SHP77 (cell line): ENCODE data around the gene TBC1D22A.

Source experiments
- DNase-seq, 2 experiments: peaks; one replicate each; lab custom pipeline; 2025; lab: John Stamatoyannopoulos, UW

The TBC1D22A gene

DNA sequence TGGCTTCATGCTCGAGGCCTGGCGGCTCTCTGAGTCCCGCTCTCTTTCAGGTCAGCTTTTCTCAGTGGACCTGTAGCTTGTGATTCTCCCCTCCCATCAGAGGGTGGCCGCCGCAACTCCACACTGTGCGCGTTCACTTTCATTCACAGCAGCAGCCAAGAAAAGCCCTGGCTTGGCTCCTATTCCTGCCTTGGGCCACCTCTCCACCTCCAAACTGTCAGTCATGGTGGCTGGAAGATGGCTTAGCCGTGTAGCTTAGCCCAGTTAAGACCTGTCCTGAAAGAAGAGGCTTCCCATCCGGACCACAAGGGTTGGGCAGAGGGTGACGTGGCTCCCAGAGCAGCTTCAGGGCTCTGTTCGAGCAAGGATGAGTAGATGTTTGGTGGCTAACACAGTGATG lies 125.5 kb downstream of the TBC1D22A start:
- DNase-seq, result no peak

- no peak for DNase-seq
These were observed 128.4 kb downstream of the TBC1D22A start for GRCh38 chr22:46890819-46891218.

DNA sequence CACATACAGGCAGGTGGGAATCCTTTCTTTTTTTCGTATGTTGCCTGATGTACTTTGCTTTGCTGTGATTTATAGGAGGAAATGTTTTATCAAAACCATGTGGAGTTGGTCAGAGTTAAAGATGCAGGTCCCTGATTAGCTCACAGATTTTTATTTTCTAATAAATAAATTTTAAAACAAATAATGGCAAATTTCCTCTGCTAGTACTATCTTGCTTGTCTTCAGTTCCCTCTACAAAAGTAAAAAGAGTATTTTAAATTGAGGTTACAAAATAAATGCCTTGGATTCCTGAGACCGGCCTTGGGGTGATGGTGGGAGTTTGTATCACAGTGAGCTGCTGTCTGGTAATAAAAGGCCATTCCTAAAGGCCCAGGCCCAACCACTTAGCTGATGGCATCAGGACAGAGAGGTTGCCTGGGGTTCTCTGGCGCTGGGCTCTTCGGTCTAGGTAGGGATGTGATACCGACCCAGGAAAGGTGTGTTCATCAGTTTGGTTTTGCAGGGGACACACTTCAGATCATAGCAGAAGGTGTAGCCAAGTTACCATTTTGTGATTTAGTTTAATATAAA lies 129.0 kb downstream of the TBC1D22A start:
- no peak for DNase-seq

DNA sequence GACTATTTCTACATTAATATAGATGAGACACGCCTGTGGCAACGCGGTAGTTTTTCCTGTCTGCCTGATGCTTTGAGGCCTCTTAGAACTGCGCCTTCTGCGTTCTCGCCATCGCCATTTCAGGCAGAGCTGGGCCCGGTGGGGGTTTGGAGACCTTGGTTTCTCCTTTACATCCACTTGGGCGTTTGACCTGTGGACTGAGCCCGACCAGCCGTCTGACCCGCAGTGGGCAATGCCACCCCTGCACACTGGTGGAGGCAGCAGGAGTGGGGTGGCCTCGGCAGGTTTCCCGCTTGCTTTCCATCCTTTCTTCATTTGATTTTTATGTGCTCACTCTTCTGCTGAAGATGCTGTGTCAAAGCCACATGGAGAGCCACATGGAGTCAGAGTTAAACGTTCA lies 130.4 kb downstream of the TBC1D22A start:
- no peak for DNase-seq

- no peak for DNase-seq
These were observed 131.0 kb downstream of the TBC1D22A start for GRCh38 chr22:46893281-46894020.

DNA sequence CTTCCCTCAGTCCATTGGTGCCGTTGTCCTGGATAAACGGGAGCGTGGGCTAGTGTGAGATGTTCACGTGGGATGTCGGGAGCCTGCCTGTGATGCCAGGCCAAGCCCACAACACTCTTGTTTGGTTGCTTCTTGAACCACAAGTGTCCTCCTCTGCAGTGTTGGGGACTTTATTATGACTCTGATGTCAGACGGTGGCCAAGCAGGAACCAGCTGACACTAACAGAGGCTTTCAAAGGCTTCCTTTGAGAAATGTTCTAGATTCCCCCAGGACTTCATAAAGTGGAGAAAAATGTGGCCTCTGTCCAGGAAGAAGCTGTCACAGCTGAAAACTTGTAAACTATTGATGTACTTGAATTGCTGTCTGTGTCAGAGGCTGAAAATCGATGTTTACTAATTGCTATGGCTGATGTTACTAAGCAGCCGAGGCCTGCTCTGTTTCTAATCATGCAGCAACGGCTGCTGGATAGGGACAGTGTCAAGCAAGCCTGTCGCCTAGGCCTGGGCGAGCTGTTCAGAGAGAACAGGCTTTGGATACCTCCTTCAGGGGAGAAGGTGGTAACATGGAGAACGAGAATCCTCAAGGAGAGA lies 131.7 kb downstream of the TBC1D22A start:
- DNase-seq, result no peak

- DNase-seq, result no peak
These were observed 132.6 kb downstream of the TBC1D22A start for GRCh38 chr22:46894851-46895640.

DNA sequence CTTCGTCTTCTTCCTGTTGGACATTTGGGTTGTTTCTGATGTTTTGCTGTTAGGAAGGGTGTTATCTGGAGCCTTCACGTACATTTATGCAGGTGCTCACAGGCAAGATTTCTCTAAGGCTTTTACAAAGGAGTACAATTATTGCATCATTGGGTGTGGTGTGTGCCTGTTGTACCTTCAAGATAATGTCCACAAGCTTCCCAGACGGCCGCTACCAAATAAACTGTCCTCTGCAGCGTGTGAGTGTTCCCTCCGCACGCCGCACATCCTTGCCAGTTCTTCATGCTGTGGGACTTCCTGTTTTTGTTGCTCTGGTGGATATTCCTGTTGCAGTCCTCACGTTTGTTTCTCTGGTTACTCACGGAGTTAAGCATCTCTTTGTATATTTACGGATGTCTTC lies 133.3 kb downstream of the TBC1D22A start:
- no peak for DNase-seq

GRCh38 chr22:46896166-46896565 lies 133.7 kb downstream of the TBC1D22A start:
- no peak for DNase-seq

DNA sequence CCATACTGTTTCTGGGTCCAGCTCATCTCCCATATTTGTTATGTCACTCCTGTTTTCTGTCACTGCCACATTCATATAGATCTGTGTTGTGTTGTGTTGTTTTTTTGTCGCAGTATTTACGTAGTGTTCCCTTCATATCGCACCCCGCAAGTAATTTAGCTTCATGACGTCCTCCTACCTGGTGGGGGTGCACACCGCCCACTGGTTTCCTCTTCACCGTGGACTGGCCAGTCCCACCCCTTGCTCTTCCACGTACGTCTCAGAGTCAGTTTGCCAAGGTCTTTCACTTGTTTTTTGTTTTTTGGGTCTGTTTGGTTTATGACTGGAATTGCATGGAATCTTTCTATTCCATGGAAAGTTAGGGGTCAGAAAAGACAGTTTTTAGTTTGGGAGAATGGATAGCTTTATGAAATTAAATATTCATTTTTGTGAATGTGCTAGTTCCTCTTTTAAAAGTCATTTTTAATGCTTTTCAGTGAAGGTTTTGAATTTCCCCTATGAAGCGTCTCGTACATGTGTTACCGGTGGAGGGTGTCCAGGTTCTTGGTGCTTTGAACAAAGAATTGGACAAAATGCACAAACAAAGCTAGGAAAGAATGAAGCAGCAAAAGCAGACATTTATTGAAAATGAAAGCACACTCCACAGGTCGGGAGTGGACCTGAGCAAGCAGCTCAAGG lies 134.3 kb downstream of the TBC1D22A start:
- no peak for DNase-seq

DNA sequence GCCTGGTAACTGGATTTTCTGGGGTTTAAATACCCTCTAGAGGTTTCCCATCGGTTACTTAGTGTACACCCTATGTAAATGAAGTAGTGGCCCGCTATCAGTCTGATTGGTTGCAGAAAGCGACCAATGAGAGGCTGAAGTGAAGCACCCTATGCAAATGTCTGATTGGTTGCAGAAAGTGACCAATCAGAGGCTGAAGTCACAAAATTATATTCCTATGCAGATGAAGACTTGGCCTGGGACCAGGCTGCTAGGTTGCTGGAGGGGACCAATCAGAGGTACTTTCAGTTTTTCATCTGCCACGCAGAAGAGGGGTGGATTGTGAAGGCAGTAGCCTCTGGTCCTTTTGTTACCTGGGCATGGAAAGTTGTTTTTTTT lies 134.8 kb downstream of the TBC1D22A start:
- DNase-seq, result no peak

GRCh38 chr22:46900549-46900948 lies 138.1 kb downstream of the TBC1D22A start:
- no peak for DNase-seq

GRCh38 chr22:46902436-46902835 lies 140.0 kb downstream of the TBC1D22A start:
- DNase-seq, result no peak

DNA sequence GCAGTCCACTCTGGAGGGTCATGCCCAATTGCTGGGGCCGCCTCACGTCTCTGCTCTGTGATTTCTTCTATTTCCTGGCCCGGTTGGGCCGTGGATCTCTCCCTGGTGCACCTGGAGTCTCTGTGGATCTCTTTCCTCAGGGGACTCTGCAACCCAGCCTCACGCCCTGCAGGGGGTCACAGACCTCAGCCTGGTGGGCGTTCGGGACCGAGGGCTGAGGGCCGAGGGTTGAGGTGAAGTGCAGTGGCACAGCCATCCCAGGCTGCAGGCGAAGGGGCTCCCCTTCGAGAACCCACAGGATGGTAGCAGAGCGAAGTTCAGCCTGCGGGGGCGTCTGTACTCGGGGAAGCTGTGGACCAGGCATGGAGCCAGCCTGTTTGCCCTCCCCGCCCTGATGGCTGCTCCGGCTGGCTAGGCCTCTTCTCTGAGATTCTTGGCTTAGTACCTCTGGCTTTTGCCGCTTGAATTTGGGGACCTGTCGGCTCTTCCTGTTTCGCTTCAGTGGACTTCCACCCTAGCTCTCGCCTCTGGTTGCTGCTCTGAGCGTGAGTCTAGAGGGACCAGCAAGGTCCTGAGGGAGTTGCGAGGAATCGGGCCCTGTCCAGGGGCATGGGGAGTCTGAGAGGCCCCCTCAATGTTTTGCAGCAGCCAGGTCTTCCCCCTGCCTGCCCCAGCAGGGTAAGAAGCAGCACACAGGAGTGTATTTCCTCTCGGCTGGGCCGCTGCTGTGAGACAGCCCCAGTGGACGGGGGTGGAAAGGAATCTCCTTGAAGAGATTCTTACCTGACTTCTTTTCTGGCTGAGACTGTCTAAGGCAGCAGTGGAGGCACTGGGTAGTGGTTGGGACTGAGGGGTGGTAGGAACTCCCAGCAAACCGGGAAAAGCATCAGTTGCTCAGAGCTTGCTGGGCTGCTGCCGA lies 140.8 kb downstream of the TBC1D22A start:
- DNase-seq, result no peak

- DNase-seq, result no peak
These were observed 143.0 kb downstream of the TBC1D22A start for GRCh38 chr22:46905415-46905814.

- DNase-seq, result no peak
These were observed 143.4 kb downstream of the TBC1D22A start for GRCh38 chr22:46905834-46906233.

DNA sequence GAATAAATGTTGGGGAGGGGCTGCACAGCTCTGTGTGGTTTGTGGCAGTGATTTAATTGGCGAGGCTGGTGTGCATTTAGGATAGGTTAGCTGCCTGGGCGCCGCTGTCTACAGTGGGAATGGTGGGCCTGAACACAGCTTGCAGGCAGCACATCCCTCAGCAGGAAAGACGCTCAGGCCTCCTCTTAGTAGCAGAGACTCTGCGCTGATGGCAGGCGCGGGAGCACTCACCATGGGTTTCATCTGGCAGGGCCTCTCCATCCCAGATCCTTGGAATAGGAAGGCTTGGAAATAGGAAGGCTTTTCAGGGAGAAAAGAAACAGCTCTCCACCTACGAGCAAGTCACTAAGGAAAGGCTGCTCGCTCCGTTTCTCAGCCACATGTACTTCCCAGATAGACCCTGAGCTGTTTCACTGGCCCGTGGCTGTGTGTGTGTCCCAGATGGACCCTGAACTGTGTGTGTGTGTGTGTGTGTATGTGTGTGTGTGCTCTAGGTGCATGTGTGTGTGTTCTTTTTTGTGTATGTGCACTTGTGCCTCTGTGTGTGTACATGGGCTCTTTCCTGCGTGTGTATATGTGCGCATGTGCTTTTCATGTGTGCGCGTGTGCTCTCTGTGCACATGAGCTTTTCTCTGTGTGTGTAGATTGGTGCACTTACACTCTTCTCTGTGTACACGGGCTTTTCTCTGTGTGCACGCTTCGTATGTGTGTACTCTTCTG lies 144.0 kb downstream of the TBC1D22A start:
- no peak for DNase-seq

DNA sequence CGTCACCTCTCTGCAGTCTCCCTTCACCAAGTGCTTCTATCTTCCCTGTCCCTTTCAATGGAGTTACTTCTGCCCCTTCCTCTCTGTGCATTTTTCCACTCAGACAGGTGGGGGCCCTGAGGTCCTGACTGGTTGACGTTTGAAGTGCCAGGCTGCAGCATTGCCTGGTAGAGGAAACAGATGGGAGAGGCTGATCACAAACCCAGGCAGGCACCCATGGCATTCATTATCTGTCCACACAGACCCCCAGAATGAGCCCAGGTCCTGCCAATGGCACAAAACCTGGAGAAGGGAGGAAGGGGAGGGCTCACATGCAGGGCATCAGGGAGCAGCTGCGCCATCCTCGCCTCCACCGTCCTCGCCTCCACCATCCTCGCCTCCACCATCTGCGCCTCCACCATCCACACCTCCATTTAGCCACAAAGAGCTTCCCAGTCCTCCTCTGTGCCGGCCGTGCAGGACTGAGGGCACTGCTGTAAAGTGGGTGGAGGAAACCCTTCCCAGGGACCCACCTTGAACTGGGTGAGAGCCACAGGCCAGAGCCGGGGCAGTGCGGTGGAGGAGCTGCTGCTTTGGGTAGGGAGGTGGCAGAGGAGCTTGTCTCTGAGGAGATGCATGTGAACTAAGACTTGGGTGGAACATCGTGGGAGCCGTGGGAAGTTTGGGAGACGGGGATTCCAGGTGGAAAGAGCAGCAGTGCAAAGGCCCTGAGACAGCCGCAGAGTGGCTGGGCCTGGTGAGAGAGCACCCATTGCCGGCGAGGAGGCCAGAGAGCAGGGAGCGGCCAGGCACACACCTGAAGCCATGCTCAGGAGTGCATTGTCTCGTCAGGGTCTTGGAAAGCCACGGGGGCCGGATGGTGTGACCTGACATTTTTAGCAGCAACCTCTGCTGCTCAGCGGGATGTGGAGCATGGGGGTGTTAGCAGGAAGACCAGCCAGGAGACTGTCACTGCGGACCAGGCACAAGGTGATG lies 145.1 kb downstream of the TBC1D22A start:
- DNase-seq, result no peak

DNA sequence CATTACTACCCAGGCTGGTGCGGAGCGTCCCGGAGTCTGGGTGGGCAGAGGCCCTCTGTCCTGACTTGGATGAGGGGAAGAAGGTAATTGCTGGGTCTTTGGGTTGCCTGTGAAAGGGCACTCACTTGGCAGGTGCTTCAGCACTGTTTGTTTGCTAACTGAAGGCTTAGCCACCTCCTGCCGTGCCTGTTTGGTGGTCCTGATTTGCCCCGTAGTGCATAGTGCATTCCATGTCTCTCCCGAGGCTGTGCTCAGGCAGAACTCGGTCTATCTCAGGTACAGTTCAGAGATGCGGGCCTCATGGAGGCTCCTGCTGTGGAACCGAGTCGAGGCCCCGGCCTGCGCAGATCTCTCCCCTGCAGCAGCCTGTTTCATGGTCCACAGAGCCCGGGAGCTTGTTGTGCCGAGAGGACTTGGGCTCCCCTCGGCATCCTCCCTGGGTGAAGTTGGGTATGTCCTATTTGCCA lies 146.2 kb downstream of the TBC1D22A start:
- DNase-seq, result no peak
